Keratinocyte (primary cell): ENCODE measurements around the gene MAP3K10.

Experiments
- CTCF ChIP-seq, 3 experiments: IDR thresholded peaks in 1 of 3; conservative IDR thresholded peaks in 1 of 3; optimal IDR thresholded peaks in 1 of 3; 2 replicates in 2 of 3; 3 replicates in 1 of 3; pipeline versions ENCODE3 to v1.5.1; 2011; ENCODE audit warnings: low read length in 3 of 3, mild to moderate bottlenecking in 3 of 3, moderate library complexity in 2 of 3, control low read depth in 1 of 3, inconsistent platforms in 1 of 3; ENCODE audit not compliant: insufficient read depth in 2 of 3; ENCODE audit errors: extremely low read depth in 1 of 3
- EZH2 ChIP-seq: IDR thresholded peaks from one replicate; pipeline ENCODE4 v1.6.1; 2012; ENCODE audit warnings: inconsistent platforms, mild to moderate bottlenecking, low read length, moderate library complexity

- no peak for TF ChIP-seq CTCF (optimal IDR thresholded peaks at IDR 0.05 in 1 of 3, IDR thresholded peaks at IDR 0.05 in 1 of 3, conservative IDR thresholded peaks at IDR 0.05 in 1 of 3; ENCODE audit: extremely low read depth in 1 of 3, insufficient read depth in 2 of 3, low read length in 3 of 3)
- TF ChIP-seq EZH2 = no peak
These were observed 51.3 kb downstream of the MAP3K10 start for GRCh38 chr19:40242480-40242879.
